Lower leg skin (tissue), 4 donors: Measurements from ENCODE around the gene OR4P4. TPM values are rescaled to one million over a fixed set of nuclear protein-coding genes. Genes with fewer than 3 reads are reported as not detected.

ENCODE experiments used
- DNase-seq, 2 donors: peaks; one replicate each; pipeline ENCODE4 v3.0.0-alpha.2; 2019; ENCODE audit warnings: low spot score in 2 of 2
- H3K4me3 ChIP-seq: fragments of 200-600 bp; sonication (generic); 2 replicates; pipeline ENCODE4 v1.5.1; 2017; ENCODE audit warnings: mild to moderate bottlenecking, low read depth; ENCODE audit not compliant: poor library complexity, severe bottlenecking
- CTCF ChIP-seq, 3 donors: fragments of 450-650 bp; IDR thresholded peaks; one replicate each; pipeline ENCODE4 v1.5.1; 2016; ENCODE audit warnings: antibody characterized with exemption in 3 of 3, mild to moderate bottlenecking in 3 of 3, moderate library complexity in 2 of 3
- POLR2A ChIP-seq, 2 donors: fragments of 450-650 bp; IDR thresholded peaks; one replicate each; pipeline ENCODE4 v1.6.1; 2016 to 2017; ENCODE audit warnings: antibody characterized with exemption in 2 of 2, mild to moderate bottlenecking in 1 of 2, moderate library complexity in 1 of 2
- WGBS, 2 donors: methylation state at CpG; one replicate each; pipeline ENCODE4 v1.1.5; 2018; 5-methylcytosine and 5-hydroxymethylcytosine counted together
- intact Hi-C: fragments of 100-400 bp; cut with DNase I; formaldehyde crosslinking; loops from one replicate; pipeline ENCODE4 v1.15.0; 2023; ENCODE audit warnings: low total_unique reads
- total RNA-seq, 4 donors: library from RNA; depleted of rRNA; stranded (reverse); fragments of >200 nt; gene quantifications; one replicate each; pipeline ENCODE4 v1.1.0, GENCODE V29; 2016

Gene OR4P4
- total RNA-seq, 4 donors from 2014 or later = not detected

- DNase-seq = no peak
- H3K4me3 ChIP-seq = no peak overlapping the region
- TF ChIP-seq POLR2A (IDR thresholded peaks at IDR 0.05) (no peak), CTCF (IDR thresholded peaks at IDR 0.05) (no peak)
- WGBS, 2 donors = 95 to 97% methylated on average over 2 of the region's 2 CpGs
- intact Hi-C loops = no loop called here
Observed at GRCh38 chr11:55658031-55658573, 23.2 kb downstream of the OR4P4 start.

DNA sequence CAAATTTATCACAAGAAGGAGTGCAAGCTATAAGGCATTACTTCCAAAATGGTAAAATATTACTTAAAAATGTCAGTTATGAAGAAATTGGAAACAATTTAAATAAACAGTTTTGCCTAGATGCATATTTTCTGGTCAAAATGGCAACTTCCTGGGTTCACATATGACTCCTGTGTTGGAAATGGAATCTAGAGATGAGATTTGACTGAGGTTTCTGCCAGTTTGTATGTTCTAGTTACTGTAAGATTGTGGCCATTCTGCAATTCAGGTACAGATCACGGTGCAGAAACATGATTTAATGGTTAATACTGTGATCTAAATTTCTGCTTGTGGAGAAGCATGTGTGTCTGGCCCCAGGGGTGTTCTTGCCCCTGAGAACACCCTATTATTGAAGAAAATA lies 23.7 kb downstream of the OR4P4 start:
- TF ChIP-seq POLR2A (IDR thresholded peaks at IDR 0.05) = no peak
- TF ChIP-seq CTCF (IDR thresholded peaks at IDR 0.05) = no peak
- intact Hi-C loops = no loop called here
- 33 to 42% methylated on average over 1 of the region's 1 CpG for WGBS, 2 donors
- no peak overlapping the region for H3K4me3 ChIP-seq
- DNase-seq = no peak

DNA sequence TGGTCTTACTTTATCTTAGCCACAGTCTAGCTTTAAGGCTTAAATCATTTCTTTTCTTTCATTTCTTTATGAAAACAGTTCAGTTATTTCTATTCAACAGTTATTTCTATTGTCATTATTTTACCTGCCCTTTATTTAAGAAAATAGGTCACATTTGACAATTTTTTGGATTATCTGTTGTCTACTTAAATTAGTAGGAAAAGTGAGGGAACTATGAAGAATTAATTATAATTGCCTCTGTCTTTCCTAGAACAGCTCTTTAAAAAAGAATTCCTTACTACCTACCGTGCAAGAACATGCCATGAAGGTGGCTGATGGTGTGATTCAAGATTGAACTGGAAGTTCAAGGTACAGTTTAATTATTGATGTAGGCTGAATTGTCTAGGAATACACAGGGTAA lies 27.0 kb downstream of the OR4P4 start, which contains the start of gene OR4C6:
OR4C6 (plus strand) TSS at position 301 of the 400 bp plus-strand sequence. CDS start 2,966 bp downstream, outside the sequence.
- no peak for DNase-seq
- WGBS, 2 donors = 61 to 88% methylated on average over 1 of the region's 1 CpG
- TF ChIP-seq CTCF (IDR thresholded peaks at IDR 0.05) = no peak
- TF ChIP-seq POLR2A (IDR thresholded peaks at IDR 0.05) = no peak
- no peak within 1 kb of the TSS for H3K4me3 ChIP-seq
- intact Hi-C loops = no loop called here

DNA sequence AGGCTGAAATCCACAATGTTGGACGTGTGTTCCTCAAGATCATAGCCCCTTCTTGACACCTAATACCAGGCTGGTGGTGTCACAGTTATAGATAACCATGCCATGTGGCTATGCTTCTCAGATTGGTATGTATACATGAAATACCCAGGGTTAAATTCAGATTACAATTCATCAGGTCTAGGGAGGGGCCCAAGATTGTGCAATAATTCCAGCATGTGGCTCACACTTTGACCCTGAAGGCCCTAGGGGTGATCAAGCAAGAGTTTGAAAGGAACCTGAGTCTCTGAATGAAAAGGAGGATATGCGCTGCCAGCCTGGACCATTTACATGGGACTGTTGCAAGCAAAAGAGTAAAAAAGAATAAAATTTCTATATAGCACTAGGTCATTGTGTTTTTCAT lies 34.5 kb downstream of the OR4P4 start:
- H3K4me3 ChIP-seq = no peak overlapping the region
- 54 to 57% methylated on average over 2 of the region's 2 CpGs for whole genome bisulfite sequencing, 2 donors
- TF ChIP-seq CTCF (IDR thresholded peaks at IDR 0.05) = no peak
- no peak for TF ChIP-seq POLR2A (IDR thresholded peaks at IDR 0.05)
- intact Hi-C loops = no loop called here
- DNase-seq = no peak

GRCh38 chr11:55673860-55674259 lies 38.9 kb downstream of the OR4P4 start:
- TF ChIP-seq CTCF (IDR thresholded peaks at IDR 0.05) = no peak
- no peak for TF ChIP-seq POLR2A (IDR thresholded peaks at IDR 0.05)
- intact Hi-C loops = no loop called here
- no peak for DNase-seq
- no peak overlapping the region for H3K4me3 ChIP-seq
- WGBS, 2 donors = 63 to 70% methylated on average over 5 of the region's 5 CpGs

Other genes with a start within 250 kb of the OR4P4 start
- not detected for gene OR4C15, start 80.6 kb upstream of the OR4P4 start, total RNA-seq
- gene OR4C16, start 63.0 kb upstream of the OR4P4 start, total RNA-seq = not detected
- not detected for gene OR4C11, start 27.5 kb upstream of the OR4P4 start, total RNA-seq
- not detected for gene OR4S2, start 13.2 kb downstream of the OR4P4 start, total RNA-seq
- not detected for gene OR4C6, start 27.1 kb downstream of the OR4P4 start, total RNA-seq
- gene OR5D13, start 138.3 kb downstream of the OR4P4 start, total RNA-seq = not detected
- not detected for gene OR5D14, start 160.4 kb downstream of the OR4P4 start, total RNA-seq
- gene OR5L1, start 176.3 kb downstream of the OR4P4 start, total RNA-seq = not detected
- not detected for gene OR5D18, start 184.5 kb downstream of the OR4P4 start, total RNA-seq
- not detected for gene OR5L2, start 192.1 kb downstream of the OR4P4 start, total RNA-seq
- gene OR5D16, start 203.6 kb downstream of the OR4P4 start, total RNA-seq = not detected
- not detected for gene TRIM51, start 248.2 kb downstream of the OR4P4 start, total RNA-seq